ENCODE measurements around the gene TMEM184B.
A peak's percentile ranks its signal among the peaks of the same experiment; 100 is the strongest.
"Not testable (repeated sequence)": the region's sequence is repeated elsewhere in the genome, so short reads cannot be mapped to it uniquely, and the experiment has no call there.

Gene TMEM184B

DNA sequence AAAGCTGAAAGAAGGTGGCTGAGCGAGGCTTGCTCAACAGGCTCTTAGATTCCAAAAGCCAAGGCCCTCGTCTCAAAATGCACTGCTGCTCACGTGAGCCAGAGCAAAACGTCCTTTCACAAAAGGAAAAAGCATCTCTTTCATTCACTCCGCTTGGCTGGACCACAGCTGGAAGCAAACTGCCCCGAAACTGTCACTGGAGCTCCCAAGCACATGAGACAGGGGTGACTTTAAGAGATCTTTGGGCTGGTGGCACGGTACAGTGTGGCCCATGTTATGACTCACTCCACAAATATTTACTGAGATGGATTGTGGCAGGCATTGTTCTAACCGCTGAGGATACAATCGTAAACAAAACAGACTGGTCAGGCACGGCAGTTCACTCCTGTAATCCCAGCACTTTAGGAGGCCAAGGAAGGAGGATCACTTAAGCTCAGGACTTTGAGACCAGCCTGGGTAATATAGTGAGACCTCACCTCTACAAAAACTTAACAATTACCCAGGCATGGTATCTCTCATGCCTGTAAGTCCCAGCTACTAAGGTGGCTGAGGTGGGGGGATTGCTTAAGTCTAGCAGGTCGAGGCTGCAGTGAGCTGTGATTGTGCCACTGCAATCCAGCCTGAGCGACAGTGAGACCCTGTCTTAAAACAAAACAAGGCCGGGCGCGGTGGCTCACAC lies 94.7 kb downstream of the TMEM184B start:
- Histone ChIP-seq H3K9ac (ENCODE audit: insufficient read length, low read depth) (no peak overlapping the region), H3K36me3 (ENCODE audit: insufficient read depth, insufficient read length, low read length) (no peaks in the 10 kb centered on the region), H3K4me3 (ENCODE audit: insufficient read length, low read depth) (no peak overlapping the region), H3K4me1 (ENCODE audit: insufficient read depth, insufficient read length) (peaks cover 6% of the 10 kb centered on the region), H3K27me3 (ENCODE audit: insufficient read depth, insufficient read length) (no peaks in the 10 kb centered on the region), H3K9me3 (ENCODE audit: insufficient read depth, low read length) (no peaks in the 10 kb centered on the region)
- TF ChIP-seq ZNF274 (IDR thresholded peaks at IDR 0.05; ENCODE audit: low read depth, low read length), result no peak
- TF ChIP-seq SUZ12 (IDR thresholded peaks at IDR 0.05; ENCODE audit: extremely low read depth, insufficient read depth, insufficient read length), result no peak
- no peak for TF ChIP-seq YY1 (IDR thresholded peaks at IDR 0.05; ENCODE audit: insufficient read depth, insufficient read length)
- no peak for DNase-seq (ENCODE audit: low read depth, low spot score)

DNA sequence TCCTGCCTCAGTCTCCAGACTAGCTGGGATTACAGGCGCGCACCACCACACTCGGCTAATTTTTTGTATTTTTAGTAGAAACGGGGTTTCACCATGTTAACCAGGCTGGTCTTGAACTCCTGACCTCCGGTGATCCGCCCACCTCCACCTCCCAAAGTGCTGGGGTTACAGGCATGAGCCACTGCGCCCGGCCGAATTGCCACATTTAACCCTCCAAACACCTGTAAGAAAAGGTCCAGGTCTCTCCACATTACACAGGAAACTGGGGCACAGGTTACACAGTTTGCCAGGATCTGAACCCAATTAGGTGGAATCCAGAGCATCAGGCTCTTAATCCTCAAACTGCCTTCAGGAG lies 95.3 kb downstream of the TMEM184B start:
- peak overlapping the region; percentile 36 for H3K9ac ChIP-seq (ENCODE audit: insufficient read length, low read depth)
- DNase-seq (ENCODE audit: low read depth, low spot score); H3K4me3 ChIP-seq (ENCODE audit: insufficient read length, low read depth); H3K4me1 ChIP-seq (ENCODE audit: insufficient read depth, insufficient read length); H3K36me3 ChIP-seq (ENCODE audit: insufficient read depth, insufficient read length, low read length); H3K9me3 ChIP-seq (ENCODE audit: insufficient read depth, low read length); H3K27me3 ChIP-seq (ENCODE audit: insufficient read depth, insufficient read length): not testable (repeated sequence)

DNA sequence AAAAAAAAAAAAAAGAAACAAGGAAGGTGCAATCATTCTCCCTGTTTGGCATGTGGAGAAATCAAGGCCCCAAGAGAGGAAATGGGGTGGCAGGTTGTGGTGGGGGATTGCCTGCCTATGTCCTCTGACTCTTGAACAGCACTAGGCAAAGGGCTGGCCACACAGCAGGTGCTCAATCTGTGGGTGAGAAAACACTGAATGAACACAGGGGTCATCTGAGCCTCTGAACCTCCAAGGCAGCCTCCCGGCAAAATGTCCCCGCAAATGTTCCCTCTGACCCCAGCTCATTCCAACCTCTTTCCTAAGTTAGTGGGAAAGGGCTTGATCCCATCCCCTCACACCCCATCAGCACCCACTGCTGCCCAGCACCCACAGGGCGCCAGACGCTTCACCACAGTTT lies 95.8 kb downstream of the TMEM184B start:
- DNase-seq (ENCODE audit: low read depth, low spot score), result no peak
- TF ChIP-seq ZNF274 (IDR thresholded peaks at IDR 0.05; ENCODE audit: low read depth, low read length), result no peak
- TF ChIP-seq SUZ12 (IDR thresholded peaks at IDR 0.05; ENCODE audit: extremely low read depth, insufficient read depth, insufficient read length), result no peak
- no peak for TF ChIP-seq YY1 (IDR thresholded peaks at IDR 0.05; ENCODE audit: insufficient read depth, insufficient read length)
- H3K4me3 ChIP-seq (ENCODE audit: insufficient read length, low read depth), result no peak overlapping the region
- H3K27me3 ChIP-seq (ENCODE audit: insufficient read depth, insufficient read length), result no peaks in the 10 kb centered on the region
- peaks cover 6% of the 10 kb centered on the region for H3K4me1 ChIP-seq (ENCODE audit: insufficient read depth, insufficient read length)
- no peak overlapping the region for H3K9ac ChIP-seq (ENCODE audit: insufficient read length, low read depth)
- H3K9me3 ChIP-seq (ENCODE audit: insufficient read depth, low read length), result no peaks in the 10 kb centered on the region
- H3K36me3 ChIP-seq (ENCODE audit: insufficient read depth, insufficient read length, low read length), result no peaks in the 10 kb centered on the region

DNA sequence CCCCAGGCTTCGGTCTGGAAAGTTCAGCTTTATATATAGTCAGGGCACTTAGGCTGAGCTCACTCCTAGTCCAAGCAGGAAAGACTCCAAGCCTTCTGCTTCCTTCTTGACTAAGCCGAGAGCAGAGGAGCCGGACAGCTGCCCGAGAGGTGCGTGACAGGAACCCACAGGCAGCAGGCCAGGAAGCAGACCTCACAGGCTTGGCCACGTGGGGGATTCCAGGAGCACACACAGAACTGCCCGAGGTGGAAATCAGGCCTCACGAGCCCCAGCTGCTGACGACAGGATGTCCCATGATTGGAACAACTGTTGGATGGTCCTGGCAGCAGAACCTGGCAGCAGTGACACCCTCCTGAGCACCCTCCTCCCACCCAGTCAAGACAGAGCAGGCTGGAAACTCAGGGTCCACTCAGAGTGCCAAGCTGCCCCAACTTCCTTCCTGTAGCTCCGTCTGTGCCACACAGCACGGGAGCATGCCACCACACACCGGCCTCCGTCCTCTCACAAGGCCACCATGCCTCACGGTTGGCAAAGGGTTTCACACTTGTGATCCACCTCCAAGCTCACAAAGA lies 96.6 kb downstream of the TMEM184B start:
- Histone ChIP-seq H3K9me3 (ENCODE audit: insufficient read depth, low read length) (no peaks in the 10 kb centered on the region), H3K4me3 (ENCODE audit: insufficient read length, low read depth) (no peak overlapping the region), H3K9ac (ENCODE audit: insufficient read length, low read depth) (no peak overlapping the region), H3K4me1 (ENCODE audit: insufficient read depth, insufficient read length) (peaks cover 6% of the 10 kb centered on the region), H3K36me3 (ENCODE audit: insufficient read depth, insufficient read length, low read length) (no peaks in the 10 kb centered on the region), H3K27me3 (ENCODE audit: insufficient read depth, insufficient read length) (no peaks in the 10 kb centered on the region)
- TF ChIP-seq YY1 (IDR thresholded peaks at IDR 0.05; ENCODE audit: insufficient read depth, insufficient read length), result no peak
- DNase-seq (ENCODE audit: low read depth, low spot score), result no peak

DNA sequence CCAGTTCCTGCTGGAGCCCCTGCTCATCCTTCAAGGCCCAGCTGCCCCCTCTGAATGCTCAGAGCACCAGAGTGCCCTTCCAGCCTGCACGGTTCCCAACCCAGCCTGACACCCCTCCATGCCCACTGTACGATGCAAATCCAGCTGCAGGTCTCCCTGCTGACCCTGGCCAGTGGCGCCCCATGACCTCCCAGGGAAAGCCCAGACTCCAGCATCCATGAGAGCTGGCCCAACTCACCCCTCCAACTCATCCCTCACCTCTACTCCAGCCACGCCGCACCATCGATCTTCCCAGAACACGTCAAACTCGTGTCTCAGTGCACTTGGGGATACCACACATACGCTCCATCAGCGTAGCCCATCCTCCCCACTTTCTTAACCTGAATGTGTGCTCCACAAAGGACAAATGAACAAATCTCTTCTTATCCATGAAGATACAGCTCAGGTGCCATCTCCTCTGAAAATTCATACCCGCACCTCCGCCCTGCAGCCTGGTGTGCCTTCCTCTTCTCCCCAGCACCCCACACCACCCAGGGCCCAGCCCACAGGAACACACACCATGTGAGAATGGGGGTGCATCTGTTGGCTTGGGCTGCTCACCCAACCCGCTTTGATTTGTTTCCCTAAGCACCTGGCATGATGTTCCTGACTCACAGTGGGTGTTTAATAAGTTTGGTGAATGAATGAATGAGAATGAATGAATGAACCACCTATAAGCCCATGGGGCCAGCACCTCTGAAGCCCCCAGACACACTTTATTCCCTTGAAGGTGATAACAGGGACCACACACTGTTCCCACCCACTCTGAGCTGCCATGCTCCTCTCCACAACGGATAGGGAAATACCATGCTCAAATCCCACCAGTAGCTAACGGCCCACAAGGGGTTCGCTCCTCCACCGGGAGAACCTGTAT lies 97.3 kb downstream of the TMEM184B start:
- Histone ChIP-seq H3K4me1 (ENCODE audit: insufficient read depth, insufficient read length) (peaks cover 6% of the 10 kb centered on the region), H3K36me3 (ENCODE audit: insufficient read depth, insufficient read length, low read length) (no peaks in the 10 kb centered on the region), H3K9ac (ENCODE audit: insufficient read length, low read depth) (no peak overlapping the region), H3K9me3 (ENCODE audit: insufficient read depth, low read length) (no peaks in the 10 kb centered on the region), H3K4me3 (ENCODE audit: insufficient read length, low read depth) (no peak overlapping the region), H3K27me3 (ENCODE audit: insufficient read depth, insufficient read length) (no peaks in the 10 kb centered on the region)
- TF ChIP-seq SUZ12 (IDR thresholded peaks at IDR 0.05; ENCODE audit: extremely low read depth, insufficient read depth, insufficient read length) (no peak), ZNF274 (IDR thresholded peaks at IDR 0.05; ENCODE audit: low read depth, low read length) (no peak), YY1 (IDR thresholded peaks at IDR 0.05; ENCODE audit: insufficient read depth, insufficient read length) (no peak)
- no peak for DNase-seq (ENCODE audit: low read depth, low spot score)

DNA sequence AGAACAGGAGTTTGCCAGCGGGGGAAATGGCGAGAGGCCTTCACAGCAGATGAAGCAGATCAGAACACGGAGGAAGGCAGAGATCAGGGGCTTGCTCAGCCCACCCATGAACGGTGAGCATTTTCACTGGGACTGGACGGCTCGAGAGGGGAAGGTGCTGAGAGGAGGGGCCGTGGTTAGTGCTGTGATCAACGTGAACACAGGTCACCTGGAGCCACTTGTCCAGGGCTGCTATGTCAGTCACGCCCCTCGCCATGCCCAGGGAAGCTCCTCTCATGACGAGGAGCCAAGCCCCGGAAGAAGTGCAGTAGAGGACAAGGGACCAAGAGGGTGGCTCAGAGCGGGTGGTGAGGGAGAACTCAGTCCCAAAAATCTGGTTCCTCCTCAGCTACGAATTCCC lies 98.2 kb downstream of the TMEM184B start:
- no peaks in the 10 kb centered on the region for H3K27me3 ChIP-seq (ENCODE audit: insufficient read depth, insufficient read length)
- no peaks in the 10 kb centered on the region for H3K36me3 ChIP-seq (ENCODE audit: insufficient read depth, insufficient read length, low read length)
- DNase-seq (ENCODE audit: low read depth, low spot score), result no peak
- no peak overlapping the region for H3K4me3 ChIP-seq (ENCODE audit: insufficient read length, low read depth)
- TF ChIP-seq SUZ12 (IDR thresholded peaks at IDR 0.05; ENCODE audit: extremely low read depth, insufficient read depth, insufficient read length), result no peak
- TF ChIP-seq ZNF274 (IDR thresholded peaks at IDR 0.05; ENCODE audit: low read depth, low read length), result no peak
- no peak for TF ChIP-seq YY1 (IDR thresholded peaks at IDR 0.05; ENCODE audit: insufficient read depth, insufficient read length)
- H3K4me1 ChIP-seq (ENCODE audit: insufficient read depth, insufficient read length), result peaks cover 6% of the 10 kb centered on the region
- H3K9ac ChIP-seq (ENCODE audit: insufficient read length, low read depth), result no peak overlapping the region
- no peaks in the 10 kb centered on the region for H3K9me3 ChIP-seq (ENCODE audit: insufficient read depth, low read length)

DNA sequence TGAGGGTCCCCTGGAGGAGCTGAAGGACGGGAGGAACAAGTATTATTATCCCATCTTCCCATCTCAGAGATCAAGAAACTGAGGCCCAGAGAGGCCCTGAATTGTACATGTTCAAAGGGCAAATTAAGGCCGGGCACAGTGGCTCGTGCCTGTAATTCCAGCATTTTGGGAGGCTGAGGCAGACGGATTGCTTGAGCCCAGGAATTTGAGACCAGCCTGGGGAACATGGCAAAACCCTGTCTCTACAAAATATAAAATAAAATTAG lies 99.2 kb downstream of the TMEM184B start:
- Histone ChIP-seq H3K4me3 (ENCODE audit: insufficient read length, low read depth) (no peak overlapping the region), H3K9ac (ENCODE audit: insufficient read length, low read depth) (no peak overlapping the region), H3K27me3 (ENCODE audit: insufficient read depth, insufficient read length) (no peaks in the 10 kb centered on the region), H3K9me3 (ENCODE audit: insufficient read depth, low read length) (no peaks in the 10 kb centered on the region), H3K36me3 (ENCODE audit: insufficient read depth, insufficient read length, low read length) (no peaks in the 10 kb centered on the region), H3K4me1 (ENCODE audit: insufficient read depth, insufficient read length) (peaks cover 6% of the 10 kb centered on the region)
- no peak for DNase-seq (ENCODE audit: low read depth, low spot score)
- TF ChIP-seq SUZ12 (IDR thresholded peaks at IDR 0.05; ENCODE audit: extremely low read depth, insufficient read depth, insufficient read length) (no peak), ZNF274 (IDR thresholded peaks at IDR 0.05; ENCODE audit: low read depth, low read length) (no peak), YY1 (IDR thresholded peaks at IDR 0.05; ENCODE audit: insufficient read depth, insufficient read length) (no peak)

Data from NT2/D1 (cell line).